ENCODE measurements around the gene DPM1. TPM values are rescaled to one million over a fixed set of nuclear protein-coding genes. Genes with fewer than 3 reads are reported as not detected.

DPM1 gene
- total RNA-seq, 1 experiment from 2014 or later: 164 TPM

DNA sequence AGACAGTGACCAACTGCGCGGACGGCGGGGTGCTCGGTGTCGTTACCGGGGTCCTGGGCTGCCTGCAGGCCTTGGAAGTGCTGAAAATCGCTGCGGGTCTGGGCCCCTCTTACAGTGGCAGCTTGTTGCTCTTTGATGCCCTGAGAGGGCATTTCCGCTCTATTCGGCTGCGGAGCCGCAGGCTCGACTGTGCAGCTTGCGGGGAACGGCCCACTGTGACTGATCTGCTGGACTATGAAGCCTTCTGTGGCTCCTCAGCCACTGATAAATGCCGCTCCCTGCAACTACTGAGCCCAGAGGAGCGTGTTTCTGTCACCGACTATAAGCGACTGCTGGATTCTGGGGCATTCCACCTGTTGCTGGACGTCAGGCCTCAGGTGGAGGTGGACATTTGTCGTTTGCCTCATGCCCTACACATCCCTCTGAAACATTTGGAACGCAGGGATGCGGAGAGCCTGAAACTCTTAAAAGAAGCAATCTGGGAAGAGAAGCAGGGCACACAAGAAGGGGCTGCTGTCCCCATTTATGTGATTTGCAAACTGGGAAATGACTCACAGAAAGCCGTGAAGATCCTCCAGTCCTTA, 1.3 kb upstream of the DPM1 start:
- Histone ChIP-seq H3K36me3 (peaks cover 14% of the 10 kb centered on the region), H3K27me3 (no peaks in the 10 kb centered on the region), H3K9me3 (replicated peaks) (no peaks in the 10 kb centered on the region), H3K4me1 (peaks cover 7% of the 10 kb centered on the region; the same call in 1 of the 2 replicates), H3K27ac (peak overlapping the region; percentile 98; the same call in 1 of the 2 replicates), H3K4me3 (peak overlapping the region; percentile 91)
- DNase-seq: no peak

DNA sequence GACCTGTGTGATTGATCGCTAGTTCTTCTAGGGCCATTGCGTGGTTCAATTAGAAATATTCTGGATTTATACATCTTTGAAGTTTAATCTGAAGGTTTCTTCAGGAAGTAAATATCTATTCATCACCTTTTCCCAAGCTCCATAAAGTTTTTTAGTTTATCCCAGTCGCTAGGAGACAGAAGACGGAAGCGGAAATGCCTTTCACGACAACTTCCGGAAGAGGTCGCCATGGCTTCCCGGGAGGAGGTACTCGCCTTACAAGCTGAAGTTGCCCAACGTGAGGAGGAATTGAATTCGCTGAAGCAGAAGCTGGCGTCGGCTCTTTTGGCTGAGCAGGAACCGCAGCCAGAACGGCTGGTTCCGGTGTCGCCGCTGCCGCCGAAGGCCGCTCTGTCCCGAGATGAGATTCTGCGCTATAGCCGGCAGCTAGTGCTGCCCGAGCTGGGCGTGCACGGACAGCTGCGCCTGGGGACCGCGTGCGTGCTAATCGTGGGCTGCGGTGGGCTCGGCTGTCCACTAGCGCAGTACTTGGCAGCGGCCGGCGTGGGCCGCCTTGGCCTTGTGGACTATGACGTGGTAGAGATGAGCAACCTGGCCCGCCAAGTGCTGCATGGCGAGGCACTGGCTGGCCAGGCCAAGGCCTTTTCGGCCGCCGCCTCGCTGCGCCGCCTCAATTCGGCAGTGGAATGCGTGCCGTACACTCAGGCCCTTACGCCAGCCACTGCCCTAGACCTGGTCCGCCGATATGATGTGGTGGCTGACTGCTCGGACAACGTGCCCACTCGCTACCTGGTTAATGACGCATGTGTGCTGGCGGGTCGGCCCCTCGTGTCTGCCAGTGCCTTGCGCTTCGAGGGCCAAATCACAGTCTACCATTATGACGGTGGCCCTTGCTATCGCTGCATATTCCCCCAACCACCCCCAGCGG, 547 bp upstream of the DPM1 start, which contains the start of gene MOCS3:
Gene MOCS3, plus strand, starts transcription at position 204 of the 928 bp plus-strand sequence. Its CDS starts 25 bp downstream, at position 229.
- DNase-seq: peak; percentile 94 to 97
- H3K27ac ChIP-seq: peak within 1 kb of the TSS; percentile 98
- no peaks in the 10 kb centered on the region for H3K27me3 ChIP-seq
- peaks cover 7% of the 10 kb centered on the region; the same call in 1 of the 2 replicates for H3K4me1 ChIP-seq
- H3K9me3 ChIP-seq (replicated peaks): no peaks in the 10 kb centered on the region
- H3K4me3 ChIP-seq: peak within 1 kb of the TSS; percentile 91
- peaks cover 21% of the 10 kb centered on the region for H3K36me3 ChIP-seq

DNA sequence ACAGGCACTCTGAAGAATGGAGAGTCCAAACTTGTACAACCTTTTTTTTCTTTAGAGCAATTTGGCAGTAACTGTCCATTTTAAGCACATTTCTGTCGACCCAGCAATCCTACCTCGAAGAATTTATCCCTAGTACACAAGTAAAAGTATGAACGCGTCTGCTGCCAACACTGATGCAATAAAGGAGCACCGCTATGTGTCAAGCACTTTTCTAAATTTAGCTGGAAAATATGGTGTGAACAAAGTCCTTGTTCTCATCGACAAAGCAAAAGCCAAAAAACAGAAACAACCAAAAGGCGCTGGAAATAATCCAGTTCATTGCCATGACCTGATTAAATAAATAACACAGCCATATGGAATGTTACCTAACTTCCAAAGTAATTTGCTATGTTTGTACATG, 1.1 kb downstream of the DPM1 start:
- peak overlapping the region; percentile 98; the same call in 1 of the 2 replicates for H3K27ac ChIP-seq
- H3K9me3 ChIP-seq (replicated peaks): no peaks in the 10 kb centered on the region
- DNase-seq: no peak
- peaks cover 33% of the 10 kb centered on the region for H3K36me3 ChIP-seq
- H3K4me3 ChIP-seq: peak overlapping the region; percentile 91
- H3K27me3 ChIP-seq: no peaks in the 10 kb centered on the region
- peaks cover 7% of the 10 kb centered on the region; the same call in 1 of the 2 replicates for H3K4me1 ChIP-seq

DNA sequence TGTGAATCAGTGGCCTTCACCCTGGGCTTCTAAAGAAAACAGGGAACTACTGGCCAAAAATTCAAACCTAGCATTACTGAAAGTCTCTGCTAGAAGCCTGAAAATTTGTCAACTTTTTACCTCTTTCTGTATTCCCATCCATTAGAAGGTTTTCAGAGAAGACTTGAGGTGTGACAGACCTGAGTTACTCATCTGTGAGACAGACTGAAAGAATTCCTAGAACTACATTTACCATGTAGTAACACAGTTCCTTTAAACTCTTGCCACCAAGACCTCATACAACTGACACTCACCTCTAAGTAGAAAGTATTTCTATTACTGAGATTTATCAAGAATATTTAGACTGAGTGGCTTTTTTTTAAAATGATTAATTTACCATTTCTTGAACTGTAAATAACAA, 4.5 kb downstream of the DPM1 start:
- Histone ChIP-seq H3K9me3 (replicated peaks) (no peaks in the 10 kb centered on the region), H3K27ac (no peak overlapping the region), H3K27me3 (no peaks in the 10 kb centered on the region), H3K4me1 (peaks cover 4% of the 10 kb centered on the region; the same call in 1 of the 2 replicates), H3K4me3 (no peak overlapping the region), H3K36me3 (peaks cover 59% of the 10 kb centered on the region)
- no peak for DNase-seq

DNA sequence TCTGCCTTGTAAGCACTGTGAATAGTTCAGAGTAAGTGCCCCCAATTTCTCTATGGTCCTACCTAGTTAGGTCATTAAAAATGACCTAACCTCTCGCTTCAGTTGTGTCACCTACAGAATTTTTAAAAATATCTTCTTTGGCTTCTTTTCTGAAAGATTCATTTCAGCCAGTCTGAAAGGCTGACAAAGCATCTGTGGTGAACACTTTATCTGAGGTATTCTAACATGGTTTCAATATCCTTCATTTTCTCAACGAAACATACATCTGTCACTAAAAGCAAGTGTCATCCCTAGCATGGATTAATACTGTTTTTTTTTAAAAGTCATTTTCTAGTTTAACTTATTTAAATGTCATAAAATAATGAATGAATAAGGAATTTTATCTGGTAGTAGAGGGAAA, 5.1 kb downstream of the DPM1 start:
- Histone ChIP-seq H3K27ac (no peak overlapping the region), H3K27me3 (no peaks in the 10 kb centered on the region), H3K36me3 (peaks cover 65% of the 10 kb centered on the region), H3K9me3 (replicated peaks) (no peaks in the 10 kb centered on the region), H3K4me3 (no peak overlapping the region), H3K4me1 (peaks cover 4% of the 10 kb centered on the region; the same call in 1 of the 2 replicates)
- no peak for DNase-seq

DNA sequence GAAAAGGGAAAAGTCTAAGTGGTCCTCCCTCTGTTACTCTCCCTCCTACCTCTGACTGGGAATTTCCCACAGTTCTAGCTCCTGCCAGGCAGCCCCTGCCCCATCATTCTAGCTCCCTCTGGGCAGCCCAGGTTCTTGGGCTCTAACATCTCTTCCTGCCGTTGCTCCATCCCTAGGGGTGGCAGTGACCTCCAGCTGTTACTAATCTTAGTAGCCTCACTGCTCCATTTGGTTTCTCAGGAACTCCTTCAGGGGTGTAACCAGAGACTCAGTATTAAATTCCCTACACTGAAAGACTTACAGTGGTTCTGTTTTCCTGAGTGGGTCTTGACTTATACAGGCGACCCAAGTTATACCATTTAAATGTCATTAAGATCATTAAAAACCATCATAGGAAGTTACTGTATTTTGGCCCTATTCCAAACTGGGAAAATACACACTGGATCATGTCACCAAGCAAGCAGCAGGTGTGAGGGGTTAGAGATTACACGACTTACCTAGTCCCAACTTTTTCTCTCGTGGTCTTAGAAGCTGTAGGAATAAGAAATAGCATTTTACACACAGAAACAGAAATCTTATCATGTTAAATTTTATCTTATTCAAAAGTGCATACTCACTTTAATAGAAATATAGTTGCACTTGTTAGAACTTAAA, 10.1 kb downstream of the DPM1 start:
- Histone ChIP-seq H3K4me1 (no peaks in the 10 kb centered on the region), H3K27me3 (no peaks in the 10 kb centered on the region), H3K9me3 (replicated peaks) (no peaks in the 10 kb centered on the region), H3K4me3 (no peak overlapping the region), H3K36me3 (peaks cover 89% of the 10 kb centered on the region), H3K27ac (no peak overlapping the region)
- DNase-seq: no peak

DNA sequence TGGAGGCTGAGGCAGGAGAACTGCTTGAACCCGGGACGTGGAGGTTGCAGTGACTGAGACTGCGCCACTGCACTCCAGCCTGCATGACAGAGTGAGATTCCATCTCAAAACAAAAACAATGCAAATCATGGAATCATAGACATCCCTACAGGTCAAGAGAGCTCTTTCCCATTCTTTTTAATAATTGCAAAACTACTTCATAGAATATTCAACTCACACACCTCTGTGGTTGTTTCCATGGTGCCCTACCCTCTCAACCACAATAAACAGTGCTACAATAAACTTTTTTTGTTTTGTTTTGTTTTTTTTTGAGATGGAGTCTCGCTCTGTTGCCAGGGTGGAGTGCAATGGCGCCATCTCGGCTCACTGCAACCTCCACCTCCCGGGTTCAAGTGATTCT, 15.3 kb downstream of the DPM1 start:
- Histone ChIP-seq H3K27ac (no peak overlapping the region), H3K9me3 (replicated peaks) (no peaks in the 10 kb centered on the region; the same call in 1 of the 2 replicates), H3K36me3 (peaks cover 92% of the 10 kb centered on the region), H3K4me1 (no peaks in the 10 kb centered on the region), H3K27me3 (no peaks in the 10 kb centered on the region), H3K4me3 (no peak overlapping the region)
- DNase-seq: no peak

DNA sequence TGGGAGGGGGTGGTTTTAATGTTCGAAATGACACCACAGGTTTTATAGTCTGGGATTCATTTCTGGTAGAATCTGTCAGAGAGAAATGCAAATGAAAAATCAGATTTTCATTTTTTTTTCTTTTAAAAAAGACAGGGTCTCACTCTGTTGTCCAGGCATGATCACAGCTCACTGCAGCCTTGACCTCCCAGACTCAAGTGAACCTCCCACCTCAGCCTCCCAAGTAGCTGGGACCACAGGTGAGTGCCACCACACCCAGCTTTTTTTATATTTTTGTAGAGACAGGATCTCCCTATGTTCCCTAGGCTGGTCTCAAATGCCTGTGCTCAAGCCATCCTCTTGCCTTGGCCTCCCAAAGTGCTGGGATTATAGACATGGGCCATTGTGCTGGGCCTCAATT, 24.7 kb downstream of the DPM1 start:
- H3K9me3 ChIP-seq (replicated peaks): no peaks in the 10 kb centered on the region
- no peak overlapping the region for H3K27ac ChIP-seq
- no peak overlapping the region for H3K4me3 ChIP-seq
- H3K36me3 ChIP-seq: peaks cover 75% of the 10 kb centered on the region
- DNase-seq: no peak
- no peaks in the 10 kb centered on the region for H3K27me3 ChIP-seq
- H3K4me1 ChIP-seq: 0 out of 2 replicates have a peak, but pooled peaks cover 3% of the 10 kb centered on the region

DNA sequence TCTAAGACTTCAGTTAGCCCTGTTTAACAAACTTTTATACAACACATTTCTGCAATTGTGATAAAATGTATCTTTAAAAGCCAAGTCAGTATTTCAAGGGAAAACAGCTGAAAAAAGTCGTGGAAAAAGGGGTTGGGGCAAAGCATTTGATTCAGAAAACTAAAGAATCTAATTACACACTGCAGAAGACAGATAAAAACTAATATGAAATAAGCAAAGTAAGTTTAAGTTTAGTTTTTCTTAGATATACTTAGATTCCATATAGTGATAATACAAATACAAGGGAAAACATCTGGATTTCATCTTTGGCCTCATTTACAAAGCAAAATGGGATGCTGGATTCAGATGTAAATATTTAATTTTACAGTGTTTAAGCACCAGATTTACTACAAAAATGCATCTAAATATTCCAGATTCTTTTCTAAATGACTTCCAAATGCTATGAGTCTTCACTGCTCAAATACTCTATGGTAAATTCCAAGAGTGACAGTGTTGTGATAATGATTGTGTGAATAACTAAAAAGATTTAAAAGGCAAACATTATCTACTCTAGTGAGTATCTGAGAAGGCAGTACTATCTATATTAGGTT, 25.5 kb downstream of the DPM1 start:
- Histone ChIP-seq H3K9me3 (replicated peaks) (no peaks in the 10 kb centered on the region), H3K4me3 (no peak overlapping the region), H3K27me3 (no peaks in the 10 kb centered on the region), H3K36me3 (peaks cover 75% of the 10 kb centered on the region), H3K27ac (no peak overlapping the region), H3K4me1 (peaks cover 3% of the 10 kb centered on the region; the same call in 1 of the 2 replicates)
- no peak for DNase-seq

DNA sequence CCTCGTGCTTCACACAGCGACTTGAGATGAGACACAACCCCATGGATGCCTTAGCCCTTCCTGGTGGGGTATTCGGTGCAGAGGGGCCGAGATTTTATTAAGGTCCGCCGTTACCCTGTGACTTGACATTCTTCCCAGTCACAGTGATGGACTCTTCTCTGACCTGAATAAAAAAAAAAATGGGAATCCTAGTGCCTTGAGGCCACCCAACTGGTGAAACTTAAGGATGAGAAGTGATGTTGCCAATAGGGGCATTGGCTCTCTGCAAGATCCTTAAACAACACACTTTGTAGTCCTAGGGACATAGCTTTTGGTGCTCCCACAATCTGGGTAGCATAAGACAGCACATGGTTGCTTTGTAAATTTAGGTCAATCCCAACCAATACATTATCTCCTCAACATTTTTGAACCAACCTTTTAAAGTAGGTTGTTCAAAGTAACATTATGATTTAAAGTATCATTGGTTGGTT, 26.3 kb downstream of the DPM1 start:
- no peaks in the 10 kb centered on the region for H3K27me3 ChIP-seq
- H3K9me3 ChIP-seq (replicated peaks): no peaks in the 10 kb centered on the region
- DNase-seq: no peak
- H3K36me3 ChIP-seq: peaks cover 77% of the 10 kb centered on the region
- H3K4me1 ChIP-seq: peaks cover 4% of the 10 kb centered on the region; the same call in 1 of the 2 replicates
- no peak overlapping the region for H3K27ac ChIP-seq
- no peak overlapping the region for H3K4me3 ChIP-seq

DNA sequence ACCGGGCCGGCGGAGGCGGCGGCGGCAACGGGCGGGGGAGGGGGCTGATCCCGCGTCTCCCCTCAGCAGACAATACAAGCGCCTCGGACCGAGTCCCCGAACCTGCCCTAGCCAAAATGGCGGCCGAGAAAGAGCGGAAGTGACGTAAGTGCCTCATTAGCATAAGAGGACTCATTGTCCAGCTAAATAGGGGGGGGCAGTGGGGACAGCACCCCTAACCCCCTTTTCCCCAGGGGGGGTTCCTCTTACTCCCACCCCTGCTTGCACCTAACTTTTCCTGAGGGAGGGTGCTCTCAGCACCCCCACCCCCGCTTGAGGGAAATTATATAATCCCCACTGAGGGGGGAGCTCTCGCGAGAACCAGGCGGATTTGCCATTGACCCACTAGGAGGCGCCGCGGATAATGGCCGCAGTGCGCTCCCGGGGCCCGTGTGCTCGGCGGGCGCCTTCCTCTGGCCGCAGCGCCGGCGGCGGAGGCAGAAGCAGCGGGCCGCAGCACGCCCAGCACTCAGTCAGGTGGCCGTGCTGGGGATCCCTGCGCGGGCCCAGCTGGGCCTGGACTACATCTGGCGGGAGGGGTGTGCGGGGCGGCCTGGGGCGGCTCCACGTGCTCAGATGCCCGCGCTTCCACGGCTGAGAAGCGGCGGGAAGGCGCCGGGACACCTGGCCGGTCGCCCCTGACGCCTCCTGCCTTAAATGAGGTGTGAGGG, 26.9 kb downstream of the DPM1 start, which contains the start of gene ADNP:
Gene ADNP, minus strand, starts transcription at position 132 of the 710 bp plus-strand sequence. CDS start 27,441 bp downstream, outside the sequence.
- Histone ChIP-seq H3K27ac (peak within 1 kb of the TSS; percentile 70), H3K4me1 (peaks cover 7% of the 10 kb centered on the region; the same call in 1 of the 2 replicates), H3K27me3 (no peaks in the 10 kb centered on the region), H3K36me3 (peaks cover 79% of the 10 kb centered on the region), H3K9me3 (replicated peaks) (no peaks in the 10 kb centered on the region), H3K4me3 (peak within 1 kb of the TSS; percentile 87)
- peak; percentile 94 to 96 for DNase-seq

DNA sequence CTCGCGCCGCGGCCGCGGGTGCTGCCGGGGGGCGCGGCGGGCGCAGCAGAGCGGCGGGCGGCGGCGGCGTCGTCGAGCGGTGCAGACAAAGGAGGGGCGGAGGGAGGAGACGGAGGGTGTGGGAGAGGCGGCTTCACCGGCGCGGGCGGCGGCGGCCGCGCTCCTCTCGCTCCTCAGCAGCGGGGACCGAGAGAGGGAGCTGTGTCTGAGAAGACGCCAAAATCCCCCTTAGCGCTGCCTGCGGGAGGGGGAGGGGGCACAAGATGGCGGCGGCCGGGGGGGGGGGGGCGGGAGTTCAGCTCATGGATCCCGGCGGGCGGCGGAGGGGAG, 27.4 kb downstream of the DPM1 start:
- H3K36me3 ChIP-seq: peaks cover 79% of the 10 kb centered on the region

DNA sequence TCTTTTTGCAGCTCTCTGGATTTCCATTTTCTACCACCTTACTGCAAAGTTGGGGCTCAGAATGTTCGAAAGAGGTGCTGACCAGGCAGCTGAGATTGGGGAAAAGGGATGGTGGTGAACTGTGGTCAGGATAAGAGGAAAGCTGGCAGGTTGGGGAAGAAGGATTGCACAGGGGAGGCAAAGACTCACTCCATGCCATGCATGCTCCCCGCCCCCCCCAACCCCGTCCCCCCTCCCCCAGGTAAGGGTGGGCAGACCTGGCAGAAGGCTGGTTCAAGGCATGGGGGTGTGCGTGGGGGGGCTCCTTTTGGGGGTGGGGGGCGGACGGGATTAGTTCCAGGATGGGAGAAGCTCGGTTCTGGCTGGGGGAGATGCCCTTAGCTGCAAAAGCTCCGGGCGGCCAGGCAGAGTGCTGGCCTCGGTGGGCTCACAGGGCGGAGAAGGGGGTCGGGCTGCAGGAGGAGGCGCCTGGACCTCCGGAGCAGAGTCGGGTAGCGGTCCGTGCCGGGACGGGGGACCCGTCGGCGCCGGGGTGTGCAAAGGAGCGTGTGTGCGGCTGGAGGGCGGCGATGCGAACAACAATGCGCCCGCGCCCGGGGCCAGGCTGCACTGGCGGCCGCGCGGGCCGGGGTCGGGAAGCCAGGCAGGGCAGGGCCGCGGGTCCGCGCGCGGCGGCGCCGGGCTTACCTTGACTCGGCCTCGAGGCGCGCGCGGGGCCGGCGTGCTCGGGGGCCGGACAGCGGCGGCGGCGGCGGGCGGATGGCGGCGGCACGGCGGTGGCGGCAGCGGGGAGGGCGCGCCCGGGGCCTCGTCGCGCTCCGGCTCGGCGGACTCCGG, 28.0 kb downstream of the DPM1 start:
- Histone ChIP-seq H3K36me3 (peaks cover 79% of the 10 kb centered on the region), H3K27ac (peak overlapping the region; percentile 70), H3K27me3 (no peaks in the 10 kb centered on the region), H3K4me3 (peak overlapping the region; percentile 87), H3K4me1 (peaks cover 7% of the 10 kb centered on the region; the same call in 1 of the 2 replicates), H3K9me3 (replicated peaks) (no peaks in the 10 kb centered on the region)
- DNase-seq: peak; percentile 39 to 63

More for the DNA sequence above, 27.4 kb downstream of the DPM1 start:
- Histone ChIP-seq H3K27me3 (no peaks in the 10 kb centered on the region), H3K27ac (peak overlapping the region; percentile 70), H3K9me3 (replicated peaks) (no peaks in the 10 kb centered on the region), H3K4me3 (peak overlapping the region; percentile 87), H3K4me1 (peaks cover 7% of the 10 kb centered on the region; the same call in 1 of the 2 replicates)
- no peak for DNase-seq
